T-helper 1 cell treated with Interleukin-12 subunit alpha and Interleukin-12 subunit beta and Interleukin-4 antibody, amounts not matched to agents 30 ng/mL and 1 ng/mL, for 36 hours (primary cell): ENCODE results near the gene PHACTR4. TPM values are rescaled to one million over a fixed set of nuclear protein-coding genes. Genes with fewer than 3 reads are reported as not detected.
"Not testable (repeated sequence)": the region's sequence is repeated elsewhere in the genome, so short reads cannot be mapped to it uniquely, and the experiment has no call there.

Experiments used
- intact Hi-C: fragments of 100-400 bp; cut with micrococcal nuclease; formaldehyde crosslinking; loops from one replicate; pipeline ENCODE4 v1.15.1; 2024
- total RNA-seq: library from RNA; stranded (reverse); gene quantifications from 2 replicates; pipeline ENCODE4 v1.2.3, GENCODE V29; 2022

The PHACTR4 gene
- total RNA-seq, 1 donor from 2014 or later = 31.8 TPM

DNA sequence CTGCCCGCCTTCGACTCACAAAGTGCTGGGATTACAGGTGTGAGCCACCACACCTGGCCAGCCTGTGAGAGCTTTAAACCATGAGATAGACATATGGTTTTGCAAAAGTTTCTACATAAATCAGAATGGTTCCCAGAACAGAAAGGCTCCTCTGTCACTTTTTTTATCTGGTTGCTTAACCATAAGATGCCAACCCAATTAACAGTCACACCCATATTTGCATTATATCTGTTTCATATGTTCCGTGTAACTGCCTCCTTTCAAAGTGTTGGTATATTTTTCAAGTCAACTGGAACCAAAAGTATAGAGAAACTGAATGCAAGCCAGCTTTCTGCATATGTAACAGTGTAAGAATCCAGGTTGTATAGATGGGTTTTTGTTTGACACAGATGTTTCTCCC is 112.6 kb downstream of the PHACTR4 start:
- intact Hi-C loops = no loop called here

DNA sequence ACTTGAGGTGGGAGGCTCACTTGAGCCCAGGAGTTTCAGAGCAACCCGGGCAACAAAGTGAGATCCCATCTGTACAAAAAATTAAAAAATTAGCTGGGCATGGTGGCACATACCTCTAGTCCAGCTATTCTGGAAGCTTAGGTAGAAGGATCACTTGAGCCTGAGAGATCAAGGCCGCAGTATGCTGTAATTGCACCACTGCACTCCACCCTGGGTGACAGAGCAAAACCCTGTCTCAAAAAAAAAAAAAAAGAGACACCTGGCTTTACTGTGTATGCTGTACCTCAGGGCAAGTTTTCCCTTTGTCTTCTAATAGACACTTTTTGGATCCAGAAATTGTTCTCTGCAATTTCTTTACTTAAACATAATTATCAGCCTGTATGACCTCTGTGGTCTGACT is 113.2 kb downstream of the PHACTR4 start:
- intact Hi-C loops = no loop called here

DNA sequence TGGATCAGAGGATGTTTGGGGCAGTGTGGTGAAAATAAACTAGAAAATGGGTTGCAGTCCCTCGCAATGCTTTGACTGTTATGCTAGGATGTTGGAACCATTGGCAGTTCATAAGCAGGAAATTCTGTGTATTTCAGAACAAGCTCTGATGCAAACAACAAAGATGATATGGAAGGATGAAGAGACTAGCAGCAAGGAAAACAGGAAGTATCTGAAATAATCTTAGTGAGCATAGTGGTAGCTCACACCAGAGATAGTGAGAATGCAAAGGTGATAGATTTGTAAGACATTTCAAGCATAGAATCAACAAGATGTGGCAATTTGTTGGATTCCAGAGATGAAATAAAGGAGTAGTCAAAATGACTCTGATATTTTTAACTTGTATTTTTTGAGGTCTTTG is 125.2 kb downstream of the PHACTR4 start:
- intact Hi-C loops = no loop called here

DNA sequence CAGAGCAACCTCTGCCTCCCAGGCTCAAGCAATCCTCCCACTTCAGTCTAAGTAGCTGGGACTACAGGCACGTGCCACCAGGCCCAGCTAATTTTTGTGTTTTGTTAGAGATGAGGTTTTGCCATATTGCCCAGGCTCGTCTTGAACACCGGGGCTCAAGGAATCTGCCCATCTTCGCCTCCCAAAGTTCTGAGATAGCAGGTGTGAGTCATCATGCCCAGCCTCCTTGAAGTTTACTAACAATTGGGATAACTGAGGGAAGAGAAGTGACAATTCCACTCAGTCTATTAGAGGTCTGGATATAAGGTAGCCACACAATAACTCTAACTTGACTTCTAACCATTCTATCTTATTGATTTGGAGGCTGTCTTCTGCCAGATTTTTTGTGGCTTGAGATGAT is 130.0 kb downstream of the PHACTR4 start:
- intact Hi-C loops = no loop called here

DNA sequence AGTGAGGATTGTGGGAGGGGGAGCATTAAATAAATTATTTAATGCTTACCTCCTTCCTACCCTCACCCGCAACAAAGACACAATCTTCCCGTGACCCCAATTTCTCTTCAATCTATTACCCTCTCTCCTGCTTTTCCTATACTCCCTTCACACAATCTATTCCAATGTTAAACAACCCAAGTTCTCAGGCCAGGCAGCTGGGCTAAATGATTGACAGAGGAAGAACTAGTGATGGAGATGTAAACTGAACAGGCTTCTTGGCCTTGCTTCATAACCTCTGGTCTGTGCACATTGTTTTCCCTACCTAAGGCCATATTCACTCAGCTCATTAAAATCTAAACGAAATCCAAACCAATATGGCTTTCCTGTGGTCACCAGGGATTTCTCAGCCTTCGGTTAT is 132.4 kb downstream of the PHACTR4 start:
- intact Hi-C loops = no loop called here

DNA sequence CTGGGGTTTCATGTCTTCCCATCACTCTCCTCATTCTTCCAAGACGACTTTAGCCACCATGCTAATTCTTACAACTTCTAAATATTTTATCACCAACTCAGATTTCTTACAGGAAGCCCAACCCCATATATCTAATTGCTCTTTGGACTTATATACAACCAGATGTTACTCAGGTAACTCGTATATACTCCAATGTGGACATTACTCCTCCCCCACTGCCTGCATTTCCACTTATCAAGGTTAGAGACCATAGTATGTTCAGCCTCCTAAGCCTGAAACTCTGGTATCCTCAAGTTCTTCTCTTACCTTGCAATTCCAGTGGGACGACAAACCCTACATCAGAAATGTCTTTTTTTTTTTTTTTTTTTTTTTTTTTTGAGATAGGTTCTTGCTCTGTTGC is 133.6 kb downstream of the PHACTR4 start:
- intact Hi-C loops = no loop called here

DNA sequence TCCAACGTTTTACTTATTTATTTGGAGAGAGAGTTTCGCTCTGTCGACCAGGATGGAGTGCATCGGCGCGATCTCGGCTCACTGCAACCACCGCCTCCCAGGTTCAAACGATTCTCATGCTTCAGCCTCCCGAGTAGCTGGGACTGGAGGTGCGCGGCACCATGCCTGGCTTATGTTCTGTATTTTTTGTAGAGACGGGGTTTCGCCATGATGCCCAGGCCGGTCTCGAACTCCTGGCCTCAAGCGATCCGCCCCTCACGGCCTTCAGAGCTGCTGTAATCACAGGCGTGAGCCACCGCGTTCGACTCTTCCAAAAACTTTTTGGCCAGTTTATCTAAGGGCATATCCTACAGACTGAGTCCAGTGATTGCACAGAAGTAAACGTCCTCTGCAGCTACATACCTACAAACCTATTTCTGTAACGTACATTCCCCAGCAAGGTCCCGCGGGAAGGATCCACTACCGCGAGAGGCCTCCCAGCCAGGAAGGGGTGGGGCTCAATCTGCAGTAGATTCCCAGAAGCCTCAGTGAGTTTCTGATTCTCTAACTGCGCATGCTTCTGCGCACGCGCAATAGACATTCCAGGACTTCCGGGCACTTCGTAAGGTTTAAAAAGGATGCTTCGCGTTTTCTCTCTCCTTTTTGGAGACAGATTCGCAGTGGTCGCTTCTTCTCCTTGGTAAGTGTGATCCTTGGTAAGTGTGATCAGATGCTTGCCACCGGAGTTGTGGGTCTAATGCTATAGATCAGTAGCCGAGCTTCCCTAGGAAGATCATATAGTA is 136.1 kb downstream of the PHACTR4 start, which contains the start of gene RCC1:
Gene RCC1, plus strand, starts transcription at position 638 of the 782 bp plus-strand sequence. CDS start 23,824 bp downstream, outside the sequence.
- intact Hi-C loops = loop anchor here (1.0 to 5.0 kb wide), 17 partner anchors 13 to 733 kb away; partner anchors contain the start of genes EYA3, PHACTR4, RNU11 and SESN2

DNA sequence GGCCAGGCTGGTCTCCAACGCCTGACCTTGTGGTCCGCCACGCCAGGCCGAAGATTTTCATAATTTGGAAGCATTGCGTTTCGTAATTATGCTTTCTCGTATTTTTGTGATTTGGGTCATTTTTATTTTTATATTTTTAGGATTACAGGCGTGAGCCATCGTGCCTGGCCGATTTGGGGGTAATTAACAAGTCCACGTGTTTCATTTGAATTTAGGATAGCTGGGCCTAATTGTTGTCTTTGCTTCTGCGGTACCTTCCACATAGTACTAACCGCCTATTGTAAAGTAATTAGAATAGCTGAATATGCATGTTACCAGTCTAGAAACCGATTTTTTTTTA is 137.3 kb downstream of the PHACTR4 start:
- intact Hi-C loops = loop anchor here (1.0 to 5.0 kb wide), 4 partner anchors 11 to 734 kb away; partner anchors contain the start of genes SRSF4 and STX12

DNA sequence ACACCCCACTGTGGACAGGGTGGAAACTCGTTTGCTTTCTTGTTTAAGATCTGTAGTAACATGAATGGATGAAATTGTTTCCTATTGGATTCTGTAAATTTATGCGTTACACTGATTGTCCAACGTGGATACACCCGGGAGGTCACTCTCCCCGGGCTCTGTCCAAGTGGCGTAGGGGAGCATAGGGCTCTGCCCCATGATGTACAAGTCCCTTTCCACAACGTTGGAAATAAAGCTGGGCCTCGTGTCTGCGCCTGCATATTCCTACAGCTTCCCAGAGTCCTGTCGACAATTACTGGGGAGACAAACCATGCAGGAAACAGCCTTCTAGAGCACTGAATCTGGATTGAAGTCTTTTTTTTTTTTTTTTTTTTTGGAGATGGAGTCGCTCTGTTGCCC is 137.7 kb downstream of the PHACTR4 start:
- intact Hi-C loops = loop anchor here (2.0 to 5.0 kb wide), 3 partner anchors 148 to 734 kb away; partner anchors contain the start of genes SRSF4 and STX12

DNA sequence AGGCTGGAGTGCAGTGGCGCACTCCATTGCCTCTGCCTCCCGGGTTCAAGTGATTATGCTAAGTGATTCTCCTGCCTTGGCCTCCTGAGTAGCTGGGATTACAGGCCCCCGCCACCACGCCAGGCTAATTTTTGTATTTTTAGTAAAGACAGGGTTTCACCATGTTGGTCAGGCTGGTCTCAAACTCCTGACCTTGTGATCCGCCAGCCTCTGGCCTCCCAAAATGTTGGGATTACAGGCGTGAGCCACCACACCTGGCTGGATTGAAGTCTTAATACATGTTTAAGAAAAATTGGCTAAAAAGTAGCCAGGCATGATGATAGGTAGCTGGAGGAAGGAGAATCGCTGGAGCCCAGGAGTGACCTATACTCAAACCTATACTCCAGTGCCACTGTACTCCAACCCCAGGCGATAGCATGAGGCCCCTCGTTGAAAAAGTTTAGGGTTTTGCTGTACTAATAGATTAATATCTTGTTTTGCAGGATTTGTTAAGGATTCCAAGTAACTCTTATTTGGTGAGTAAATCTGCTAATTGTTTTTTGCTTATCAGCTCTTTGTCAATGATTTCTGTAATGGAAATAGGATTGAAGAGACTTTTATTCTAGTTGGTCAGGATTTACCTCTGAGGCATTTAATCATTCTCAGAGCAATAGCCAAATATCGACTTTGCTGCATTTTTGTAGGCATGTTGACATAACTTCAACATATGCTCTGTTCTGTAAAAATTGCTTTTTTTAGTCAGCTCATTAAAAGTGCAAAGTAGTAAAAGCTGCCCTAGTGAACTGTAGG is 138.3 kb downstream of the PHACTR4 start:
- intact Hi-C loops = loop anchor here (2.0 to 5.0 kb wide), 3 partner anchors 149 to 735 kb away; partner anchors contain the start of genes SRSF4 and STX12

DNA sequence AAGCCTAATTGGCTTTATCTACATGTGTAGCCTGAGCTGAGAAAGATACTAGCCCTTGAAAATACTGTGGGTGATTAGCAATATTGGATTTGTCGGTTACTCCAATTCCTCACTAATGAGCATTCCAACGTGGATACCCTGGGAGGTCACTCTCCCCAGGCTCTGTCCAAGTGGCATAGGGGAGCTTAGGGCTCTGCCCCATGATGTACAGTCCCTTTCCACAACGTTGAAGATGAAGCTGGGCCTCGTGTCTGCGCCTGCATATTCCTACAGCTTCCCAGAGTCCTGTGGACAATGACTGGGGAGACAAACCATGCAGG is 138.9 kb downstream of the PHACTR4 start:
- intact Hi-C loops = loop anchor here (5.0 kb wide), 1 partner anchor 674 kb away; the partner anchor contains the start of gene SRSF4

DNA sequence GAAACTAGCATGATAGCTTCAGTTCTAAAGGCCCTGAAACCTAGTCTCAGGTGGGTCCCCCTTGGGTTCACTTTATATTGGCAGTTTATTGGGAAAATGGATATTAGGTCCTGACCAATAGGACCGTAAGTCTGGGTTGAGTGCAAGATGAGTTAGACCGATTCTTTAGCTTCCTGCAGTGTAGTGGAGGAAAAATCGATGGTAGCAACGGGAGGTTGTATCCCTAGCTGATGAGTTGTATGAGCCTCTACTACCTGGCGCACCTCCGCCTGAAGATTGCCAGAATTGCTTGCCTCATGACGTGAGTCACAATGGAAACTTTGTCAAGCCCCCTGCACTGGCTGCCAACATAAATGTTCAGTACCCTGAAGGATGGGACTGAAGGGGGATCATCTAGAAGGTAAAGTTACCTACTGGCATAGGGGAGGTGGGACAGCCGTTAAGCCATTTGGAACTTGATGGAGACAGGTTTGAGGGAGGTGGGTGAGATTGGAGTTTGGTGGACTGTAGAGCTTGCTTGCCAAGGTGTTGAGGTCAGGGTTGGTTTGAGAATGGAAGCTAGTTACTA is 140.2 kb downstream of the PHACTR4 start:
- intact Hi-C loops = loop anchor here (5.0 kb wide), 1 partner anchor 673 kb away; the partner anchor contains the start of gene SRSF4

DNA sequence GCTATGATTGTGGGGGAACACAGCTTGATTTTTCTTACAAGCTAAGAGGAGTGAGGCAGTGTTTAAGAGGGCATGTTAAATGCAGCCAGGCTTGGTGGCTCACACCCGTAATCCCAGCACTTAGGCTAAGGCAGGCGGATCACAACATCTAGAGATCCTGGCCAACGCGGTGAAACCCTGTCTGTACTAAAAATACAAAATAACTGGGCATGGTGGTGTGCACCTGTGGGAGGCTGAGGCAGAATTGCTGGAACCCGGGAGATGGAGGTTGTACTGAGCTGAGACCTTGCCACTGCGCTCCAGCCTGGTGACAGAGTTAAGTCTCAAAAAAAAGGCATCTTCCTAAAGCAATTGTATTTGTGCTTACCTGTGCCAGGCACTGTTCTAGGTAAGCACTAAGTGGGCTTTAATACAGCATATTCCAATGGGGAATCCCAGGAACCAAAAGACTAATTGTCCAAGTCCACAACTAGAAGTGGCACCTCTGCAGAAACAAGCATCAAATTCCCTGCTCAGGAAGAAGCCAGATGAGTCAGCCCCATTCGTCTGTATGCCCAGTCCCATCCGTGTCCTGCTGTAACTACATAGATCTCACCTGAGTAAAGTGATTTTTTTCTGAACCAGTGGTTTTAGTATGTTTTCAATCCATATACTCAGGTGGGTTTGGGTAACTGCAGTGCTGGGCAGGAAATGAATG is 140.9 kb downstream of the PHACTR4 start:
- intact Hi-C loops = no loop called here

DNA sequence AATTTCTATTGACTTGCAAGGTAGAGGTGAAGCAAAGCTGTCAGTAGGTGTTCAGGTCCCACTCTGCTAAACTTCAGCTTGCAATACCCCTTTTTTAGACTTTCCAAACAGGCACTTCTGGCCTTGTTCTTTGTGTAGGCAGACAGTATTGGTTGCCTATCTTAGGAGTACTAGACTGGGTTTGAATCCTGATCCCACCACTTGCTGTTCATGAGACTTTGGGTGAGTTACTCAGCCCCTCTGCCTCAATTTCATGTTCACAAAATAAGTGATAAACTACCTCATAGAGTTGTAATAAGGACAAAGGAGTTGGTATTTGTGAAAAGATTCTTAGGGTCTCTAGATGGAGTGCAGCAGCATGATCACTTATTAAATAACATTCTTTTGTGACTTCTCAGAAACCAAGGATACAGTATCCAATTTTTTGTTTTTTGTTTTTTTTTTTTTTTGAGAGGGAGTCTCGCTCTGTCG is 141.5 kb downstream of the PHACTR4 start:
- intact Hi-C loops = no loop called here

DNA sequence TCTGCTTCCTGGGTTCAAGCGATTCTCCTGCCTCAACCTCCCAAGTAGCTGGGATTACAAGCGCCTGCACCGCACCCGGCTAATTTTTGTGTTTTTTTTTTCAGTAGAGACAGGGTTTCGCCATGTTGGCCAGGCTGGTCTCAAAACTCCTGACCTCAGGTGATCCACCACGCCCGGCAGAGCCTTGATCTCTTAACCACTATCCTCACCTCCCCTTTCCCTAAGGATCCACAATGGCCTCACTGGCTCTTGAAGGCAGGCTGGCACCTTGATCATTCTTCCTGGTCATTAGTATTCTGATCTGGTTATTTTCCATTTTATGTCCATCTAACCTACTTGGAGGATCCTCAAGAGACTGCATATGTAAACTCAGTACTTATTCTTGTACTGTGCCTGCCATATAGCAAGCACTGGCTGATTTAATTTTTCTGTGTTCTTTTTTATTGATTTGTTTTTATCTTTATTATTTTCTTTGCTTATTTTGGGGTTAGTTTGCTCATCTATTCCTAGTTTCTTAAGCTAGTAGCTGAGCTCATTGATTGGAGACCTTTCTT is 142.6 kb downstream of the PHACTR4 start:
- intact Hi-C loops = no loop called here

DNA sequence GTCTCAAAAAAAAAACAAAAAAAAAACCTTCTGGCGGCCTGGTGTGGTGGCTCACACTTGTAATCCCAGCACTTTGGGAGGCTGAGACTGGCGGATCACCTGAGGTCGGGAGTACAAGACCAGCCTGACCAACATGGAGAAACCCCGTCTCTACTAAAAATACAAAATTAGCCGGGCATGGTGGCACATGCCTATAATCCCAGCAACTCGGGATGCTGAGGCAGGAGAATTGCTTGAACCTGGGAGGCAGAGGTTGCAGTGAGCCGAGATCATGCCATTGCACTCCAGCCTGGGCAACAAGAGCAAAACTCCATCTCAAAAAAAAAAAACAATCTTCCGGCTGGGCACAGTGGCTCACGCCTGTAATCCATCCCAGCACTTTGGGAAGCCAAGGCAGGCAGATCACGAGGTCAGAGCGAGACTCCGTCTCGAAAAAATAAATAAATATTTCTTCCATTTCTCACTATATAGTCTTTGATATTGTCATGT is 144.9 kb downstream of the PHACTR4 start:
- intact Hi-C loops = not testable (repeated sequence)

DNA sequence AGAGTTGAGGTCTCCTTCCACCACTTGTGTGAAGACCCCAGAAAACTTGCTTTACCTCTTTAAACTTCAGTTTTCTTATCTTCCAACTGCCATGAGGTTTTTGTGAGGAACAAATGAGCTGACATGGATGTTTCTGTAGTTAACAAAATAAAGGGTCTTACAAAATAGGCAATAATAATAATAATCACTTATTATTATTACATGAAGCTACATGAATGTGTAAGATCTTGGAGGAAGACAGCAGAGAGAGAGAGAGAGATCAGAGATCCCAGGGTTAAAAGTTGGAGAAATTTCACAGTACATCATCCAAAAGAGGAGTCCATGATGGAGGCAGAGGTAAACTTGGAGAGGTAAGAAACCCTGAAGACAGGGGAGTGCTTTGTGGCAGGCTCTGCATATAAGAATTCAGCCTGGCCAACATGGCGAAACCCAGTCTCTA is 147.0 kb downstream of the PHACTR4 start:
- intact Hi-C loops = no loop called here

DNA sequence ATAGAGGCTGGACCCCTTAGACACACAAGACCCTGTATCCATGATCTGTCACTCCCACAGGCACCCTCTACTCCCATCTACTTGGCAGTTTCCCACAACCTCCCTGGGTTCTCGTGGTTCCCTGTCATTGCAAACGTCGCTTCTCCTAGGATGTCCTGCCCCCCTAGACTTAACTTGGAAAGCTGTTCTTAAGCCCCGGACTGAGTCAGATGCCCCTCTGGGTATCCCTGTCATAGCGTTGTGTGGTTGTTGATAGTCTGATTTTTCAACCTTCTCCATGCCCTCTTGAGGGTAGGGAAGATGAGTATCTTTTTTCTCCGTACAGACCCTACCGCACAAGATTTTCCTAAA is 148.1 kb downstream of the PHACTR4 start:
- intact Hi-C loops = no loop called here

DNA sequence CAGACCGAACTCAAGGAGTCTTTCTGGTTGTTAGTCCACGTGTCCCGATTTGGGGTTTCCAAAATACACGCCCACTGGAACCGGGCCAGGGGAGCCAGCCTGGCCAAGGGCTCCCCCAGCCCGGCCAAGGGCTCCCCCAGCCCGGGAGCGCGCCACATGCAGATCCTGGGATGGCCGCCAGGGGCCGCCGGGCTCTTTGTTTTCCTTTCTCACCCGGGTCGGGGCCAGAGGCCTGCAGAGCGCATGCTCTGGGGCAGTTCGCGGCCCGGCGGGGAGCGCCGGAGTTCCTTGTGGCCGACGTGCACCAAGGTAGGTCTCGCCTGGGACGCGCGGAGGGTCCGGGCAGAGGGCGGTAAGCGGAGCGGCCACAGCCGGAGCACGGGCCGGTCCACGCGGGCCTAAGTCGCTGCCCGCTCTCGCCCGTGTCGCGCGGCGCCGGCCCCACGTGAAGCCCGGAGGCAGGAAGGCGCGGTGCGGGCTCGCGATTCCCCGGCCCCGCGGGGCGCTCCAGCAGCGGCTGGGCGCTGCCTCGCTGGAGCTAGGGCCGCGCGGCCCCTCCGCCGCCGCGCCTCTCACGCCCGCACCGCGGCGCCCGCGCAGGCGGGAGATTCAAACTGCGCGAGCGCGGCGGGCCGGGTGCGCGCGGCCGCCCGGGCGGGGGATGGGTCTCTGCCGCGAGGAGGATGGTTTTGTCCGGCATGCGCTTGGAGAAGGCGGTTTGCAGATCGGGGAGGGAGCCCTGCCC is 148.6 kb downstream of the PHACTR4 start:
- intact Hi-C loops = loop anchor here (1.0 kb wide), 6 partner anchors 12 to 359 kb away; partner anchors contain the start of genes RCC1 and TAF12
